ENCODE measurements around the gene MCF2L.

The MCF2L gene

GRCh38 chr13:113087923-113088690 lies 119.1 kb downstream of the MCF2L start:
- H3K4me3 ChIP-seq (ENCODE audit: low read depth, low read length), result no peak overlapping the region
- DNase-seq (ENCODE audit: low read depth), result no peak
- no peak for TF ChIP-seq CTCF (IDR thresholded peaks at IDR 0.05; ENCODE audit: control insufficient read depth, extremely low read depth, insufficient read depth)

GRCh38 chr13:113088691-113089020 lies 119.6 kb downstream of the MCF2L start:
- DNase-seq (ENCODE audit: low read depth), result no peak
- H3K4me3 ChIP-seq (ENCODE audit: low read depth, low read length), result no peak overlapping the region

GRCh38 chr13:113089693-113090414 lies 120.8 kb downstream of the MCF2L start:
- DNase-seq (ENCODE audit: low read depth), result no peak
- no peak for TF ChIP-seq CTCF (IDR thresholded peaks at IDR 0.05; ENCODE audit: control insufficient read depth, extremely low read depth, insufficient read depth)
- H3K4me3 ChIP-seq (ENCODE audit: low read depth, low read length), result no peak overlapping the region

More at GRCh38 chr13:113088691-113089020, 119.6 kb downstream of the MCF2L start:
- TF ChIP-seq CTCF (IDR thresholded peaks at IDR 0.05; ENCODE audit: control insufficient read depth, extremely low read depth, insufficient read depth), result no peak

- no peak for DNase-seq (ENCODE audit: low read depth)
- no peak overlapping the region for H3K4me3 ChIP-seq (ENCODE audit: low read depth, low read length)
- TF ChIP-seq CTCF (IDR thresholded peaks at IDR 0.05; ENCODE audit: control insufficient read depth, extremely low read depth, insufficient read depth), result no peak
Measured at GRCh38 chr13:113090415-113090770, 121.4 kb downstream of the MCF2L start.

GRCh38 chr13:113090806-113091205 lies 121.8 kb downstream of the MCF2L start:
- TF ChIP-seq CTCF (IDR thresholded peaks at IDR 0.05; ENCODE audit: control insufficient read depth, extremely low read depth, insufficient read depth), result no peak
- no peak overlapping the region for H3K4me3 ChIP-seq (ENCODE audit: low read depth, low read length)
- DNase-seq (ENCODE audit: low read depth), result no peak

GRCh38 chr13:113091211-113091771 lies 122.3 kb downstream of the MCF2L start:
- no peak for TF ChIP-seq CTCF (IDR thresholded peaks at IDR 0.05; ENCODE audit: control insufficient read depth, extremely low read depth, insufficient read depth)
- no peak for DNase-seq (ENCODE audit: low read depth)
- no peak overlapping the region for H3K4me3 ChIP-seq (ENCODE audit: low read depth, low read length)
